ENCODE data around the gene UTP25. TPM values are rescaled to one million over a fixed set of nuclear protein-coding genes. Genes with fewer than 3 reads are reported as not detected.

The UTP25 gene
- total RNA-seq, 1 donor from 2014 or later: 6.4 TPM

DNA sequence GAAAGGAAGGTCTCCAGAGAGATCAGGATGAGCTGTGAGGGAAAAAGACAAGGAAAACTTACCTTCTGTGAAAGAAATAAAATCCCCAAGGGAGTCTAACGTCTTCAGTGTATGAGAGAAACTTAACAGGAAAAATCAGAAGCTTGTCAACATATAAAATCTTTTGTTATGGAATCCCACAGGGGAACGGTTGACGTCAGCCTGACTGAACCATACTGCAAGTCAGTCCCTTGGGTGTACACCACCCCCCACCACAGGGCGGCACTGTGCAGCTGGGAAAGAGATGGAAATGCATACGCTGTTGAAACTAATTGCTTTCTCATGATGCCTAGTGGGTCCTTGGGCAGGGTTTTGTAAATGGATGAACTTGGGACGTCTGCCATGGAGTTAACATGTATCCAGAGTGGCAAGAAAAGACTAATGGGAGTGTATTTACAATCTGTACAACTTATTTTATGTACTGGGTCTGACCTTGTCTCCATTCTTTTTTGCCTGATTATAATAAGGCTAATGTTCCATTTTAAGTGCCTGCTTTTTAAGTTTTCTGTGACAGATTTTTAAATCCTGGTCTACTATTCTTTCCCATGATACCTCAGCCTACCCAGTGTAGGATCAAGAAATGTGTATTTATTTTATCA lies 22.7 kb downstream of the UTP25 start:
- no peak overlapping the region for H3K9ac ChIP-seq
- H4K20me1 ChIP-seq (ENCODE audit: low read depth): no peaks in the 10 kb centered on the region
- H3K79me2 ChIP-seq (ENCODE audit: low read depth): no peaks in the 10 kb centered on the region
- H3K36me3 ChIP-seq: peaks cover 8% of the 10 kb centered on the region
- no peaks in the 10 kb centered on the region for H3K27me3 Mint-ChIP-seq (ENCODE audit: insufficient read depth, low read depth)
- H3F3A ChIP-seq (ENCODE audit: low read depth): no peaks in the 10 kb centered on the region
- DNase-seq (ENCODE audit: low spot score): peak; percentile 62
- H3K4me3 Mint-ChIP-seq: no peak overlapping the region
- no peaks in the 10 kb centered on the region for H3K9me3 Mint-ChIP-seq
- H3K4me1 ChIP-seq: no peaks in the 10 kb centered on the region
- no peaks in the 10 kb centered on the region for H3K4me1 Mint-ChIP-seq
- H2AFZ ChIP-seq (replicated peaks): no peak overlapping the region
- peaks cover 2% of the 10 kb centered on the region for H3K36me3 Mint-ChIP-seq
- H3K4me3 ChIP-seq: no peak overlapping the region
- TF ChIP-seq, protein P1, sequence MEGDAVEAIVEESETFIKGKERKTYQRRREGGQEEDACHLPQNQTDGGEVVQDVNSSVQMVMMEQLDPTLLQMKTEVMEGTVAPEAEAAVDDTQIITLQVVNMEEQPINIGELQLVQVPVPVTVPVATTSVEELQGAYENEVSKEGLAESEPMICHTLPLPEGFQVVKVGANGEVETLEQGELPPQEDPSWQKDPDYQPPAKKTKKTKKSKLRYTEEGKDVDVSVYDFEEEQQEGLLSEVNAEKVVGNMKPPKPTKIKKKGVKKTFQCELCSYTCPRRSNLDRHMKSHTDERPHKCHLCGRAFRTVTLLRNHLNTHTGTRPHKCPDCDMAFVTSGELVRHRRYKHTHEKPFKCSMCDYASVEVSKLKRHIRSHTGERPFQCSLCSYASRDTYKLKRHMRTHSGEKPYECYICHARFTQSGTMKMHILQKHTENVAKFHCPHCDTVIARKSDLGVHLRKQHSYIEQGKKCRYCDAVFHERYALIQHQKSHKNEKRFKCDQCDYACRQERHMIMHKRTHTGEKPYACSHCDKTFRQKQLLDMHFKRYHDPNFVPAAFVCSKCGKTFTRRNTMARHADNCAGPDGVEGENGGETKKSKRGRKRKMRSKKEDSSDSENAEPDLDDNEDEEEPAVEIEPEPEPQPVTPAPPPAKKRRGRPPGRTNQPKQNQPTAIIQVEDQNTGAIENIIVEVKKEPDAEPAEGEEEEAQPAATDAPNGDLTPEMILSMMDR (IDR thresholded peaks at IDR 0.05): peak; percentile 76
- TF ChIP-seq EZH2 (IDR thresholded peaks at IDR 0.05) (no peak), EZH2phosphoT487 (IDR thresholded peaks at IDR 0.05) (no peak)
- no peaks in the 10 kb centered on the region for H3K27me3 ChIP-seq
- H3K27ac ChIP-seq: no peak overlapping the region
- no peak overlapping the region for H3K27ac Mint-ChIP-seq
- no peak overlapping the region for H3K4me2 ChIP-seq
- H3K9me3 ChIP-seq (ENCODE audit: low read depth): no peaks in the 10 kb centered on the region

DNA sequence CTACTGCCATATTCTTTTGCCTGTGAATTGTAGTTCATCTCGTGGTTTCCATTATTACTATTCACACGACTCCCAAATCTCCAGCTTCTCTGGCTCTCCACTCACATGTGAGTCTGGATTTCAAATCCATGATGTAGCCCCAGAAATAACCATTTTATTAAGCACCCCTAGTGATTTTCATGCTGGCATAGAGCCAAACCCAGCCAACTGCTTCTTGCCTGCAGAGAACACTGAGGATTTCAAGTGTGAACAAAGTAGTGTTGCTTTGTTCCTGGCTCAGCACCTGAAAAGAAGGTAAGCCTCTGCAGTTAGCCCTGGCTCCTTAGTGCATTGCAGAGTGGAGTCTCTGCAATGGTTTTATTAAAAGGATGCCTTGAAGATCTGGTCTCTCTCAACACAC lies 25.9 kb downstream of the UTP25 start:
- Histone ChIP-seq H3K4me2 (no peak overlapping the region), H3K9ac (no peak overlapping the region), H3F3A (ENCODE audit: low read depth) (no peaks in the 10 kb centered on the region), H3K79me2 (ENCODE audit: low read depth) (no peaks in the 10 kb centered on the region), H4K20me1 (ENCODE audit: low read depth) (no peaks in the 10 kb centered on the region), H3K36me3 (peaks cover 8% of the 10 kb centered on the region), H3K27ac (no peak overlapping the region), H2AFZ (replicated peaks) (no peak overlapping the region), H3K27me3 (no peaks in the 10 kb centered on the region), H3K4me1 (no peaks in the 10 kb centered on the region), H3K9me3 (ENCODE audit: low read depth) (no peaks in the 10 kb centered on the region), H3K4me3 (no peak overlapping the region)
- DNase-seq (ENCODE audit: low spot score): no peak
- TF ChIP-seq, protein P1 (IDR thresholded peaks at IDR 0.05): no peak
- TF ChIP-seq EZH2phosphoT487 (IDR thresholded peaks at IDR 0.05) (no peak), EZH2 (IDR thresholded peaks at IDR 0.05) (no peak)
- H3K36me3 Mint-ChIP-seq: peaks cover 2% of the 10 kb centered on the region
- H3K4me1 Mint-ChIP-seq: no peaks in the 10 kb centered on the region
- no peaks in the 10 kb centered on the region for H3K9me3 Mint-ChIP-seq
- H3K27me3 Mint-ChIP-seq (ENCODE audit: insufficient read depth, low read depth): peaks cover 3% of the 10 kb centered on the region
- no peak overlapping the region for H3K27ac Mint-ChIP-seq
- no peak overlapping the region for H3K4me3 Mint-ChIP-seq

DNA sequence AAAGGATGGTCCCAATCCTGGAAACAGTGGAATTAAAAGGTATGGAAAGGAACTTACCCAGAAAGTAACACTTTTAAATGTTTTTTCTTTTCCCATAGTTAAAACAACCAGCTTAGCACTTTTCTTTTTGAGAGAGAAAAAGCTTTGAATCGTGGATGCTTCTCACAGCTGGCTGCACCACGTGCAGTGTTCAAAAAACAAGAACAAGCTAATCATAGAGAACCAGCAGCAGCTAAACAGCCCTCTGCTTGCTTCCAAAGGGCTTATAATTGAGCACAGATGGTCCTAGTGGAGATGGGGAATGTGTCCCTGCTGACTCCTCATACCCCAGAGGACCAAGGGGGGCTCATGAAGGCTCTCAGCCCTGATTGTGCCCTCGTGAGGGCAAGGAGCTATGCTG lies 26.4 kb downstream of the UTP25 start:
- Histone ChIP-seq H3K36me3 (peaks cover 8% of the 10 kb centered on the region), H2AFZ (replicated peaks) (no peak overlapping the region), H3K4me2 (no peak overlapping the region), H3F3A (ENCODE audit: low read depth) (no peaks in the 10 kb centered on the region), H3K9me3 (ENCODE audit: low read depth) (no peaks in the 10 kb centered on the region), H3K4me3 (no peak overlapping the region), H3K79me2 (ENCODE audit: low read depth) (no peaks in the 10 kb centered on the region), H3K4me1 (no peaks in the 10 kb centered on the region), H4K20me1 (ENCODE audit: low read depth) (no peaks in the 10 kb centered on the region), H3K27me3 (no peaks in the 10 kb centered on the region), H3K9ac (no peak overlapping the region), H3K27ac (no peak overlapping the region)
- Mint-ChIP-seq H3K4me1 (no peaks in the 10 kb centered on the region), H3K27ac (no peak overlapping the region), H3K9me3 (no peaks in the 10 kb centered on the region), H3K36me3 (peaks cover 2% of the 10 kb centered on the region), H3K4me3 (no peak overlapping the region), H3K27me3 (ENCODE audit: insufficient read depth, low read depth) (peaks cover 3% of the 10 kb centered on the region)
- TF ChIP-seq EZH2 (IDR thresholded peaks at IDR 0.05) (no peak), EZH2phosphoT487 (IDR thresholded peaks at IDR 0.05) (no peak)
- TF ChIP-seq, protein P1 (IDR thresholded peaks at IDR 0.05): no peak
- DNase-seq (ENCODE audit: low spot score): no peak

All from neural progenitor cell (in vitro differentiated cells).